Adipocyte (in vitro differentiated cells): ENCODE results near the gene CIT.

Experiments used
- DNase-seq: peaks from one replicate; pipeline ENCODE4 v3.0.0-alpha.2; 2015; ENCODE audit warnings: low read depth
- H3K27me3 ChIP-seq: replicated peaks from 2 replicates; pipeline ENCODE4 v1.7.0; 2013; ENCODE audit warnings: mild to moderate bottlenecking, low read length, moderate library complexity; ENCODE audit not compliant: control insufficient read depth, insufficient read depth
- H3K36me3 ChIP-seq: 2 replicates; pipeline ENCODE4 v1.7.0; 2013; ENCODE audit warnings: low read length, mild to moderate bottlenecking, moderate library complexity; ENCODE audit not compliant: control insufficient read depth, insufficient read depth, severe bottlenecking
- H3K4me1 ChIP-seq: 2 replicates; pipeline ENCODE4 v1.7.0; 2013; ENCODE audit warnings: mild to moderate bottlenecking, low read length, moderate library complexity; ENCODE audit not compliant: control insufficient read depth, insufficient read depth
- H3K4me3 ChIP-seq: 2 replicates; pipeline ENCODE4 v1.7.0; 2013; ENCODE audit warnings: mild to moderate bottlenecking, low read length, moderate library complexity
- H3K9ac ChIP-seq: 2 replicates; pipeline ENCODE4 v1.7.0; 2013; ENCODE audit warnings: mild to moderate bottlenecking, low read length, moderate library complexity
- H3K9me3 ChIP-seq: 2 replicates; pipeline ENCODE4 v1.7.0; 2013; ENCODE audit warnings: mild to moderate bottlenecking, low read length, moderate library complexity; ENCODE audit not compliant: control insufficient read depth

The CIT gene

DNA sequence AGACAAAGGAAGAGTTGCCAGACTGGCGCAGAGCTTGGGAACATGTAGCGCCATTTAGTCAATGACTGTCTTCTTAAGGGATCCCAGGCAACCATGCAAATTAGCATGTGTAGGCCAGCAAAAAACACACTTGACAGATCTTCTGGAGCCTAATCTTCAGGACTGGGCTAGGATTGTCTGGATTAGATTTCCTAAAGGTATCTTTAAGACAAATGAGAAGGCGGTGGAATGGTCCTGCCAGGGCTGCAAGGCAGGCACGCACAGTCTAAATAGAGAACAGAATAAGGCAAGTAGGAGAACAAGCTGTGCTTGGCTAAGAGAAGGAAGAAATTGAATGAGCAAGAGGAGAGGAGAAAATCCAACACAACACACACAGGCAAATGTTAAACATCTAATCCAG lies 80.0 kb downstream of the CIT start:
- H3K9me3 ChIP-seq = no peaks in the 10 kb centered on the region
- no peak overlapping the region for H3K4me3 ChIP-seq
- H3K36me3 ChIP-seq = no peaks in the 10 kb centered on the region
- peaks cover under 1% of the 10 kb centered on the region for H3K4me1 ChIP-seq
- no peaks in the 10 kb centered on the region for H3K27me3 ChIP-seq
- H3K9ac ChIP-seq = no peak overlapping the region
- no peak for DNase-seq

DNA sequence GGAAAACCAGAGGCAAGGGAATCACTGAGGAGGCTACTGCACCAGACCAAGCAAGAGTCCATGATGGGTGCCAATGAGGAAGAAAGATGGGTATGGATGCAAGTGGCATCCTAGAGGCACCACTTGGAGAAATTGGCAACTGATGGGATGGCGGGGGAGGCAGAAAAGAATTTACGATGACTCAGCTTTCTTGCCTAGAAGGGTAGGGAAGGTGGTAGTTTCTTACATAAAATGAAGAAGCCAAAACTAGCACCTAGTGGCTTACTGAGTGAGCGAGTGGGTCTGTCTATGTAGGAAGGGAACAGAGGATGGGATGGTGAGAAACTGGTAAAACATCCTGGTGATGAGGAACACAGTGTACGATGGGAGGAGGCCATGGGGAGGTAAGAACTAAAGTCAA lies 80.8 kb downstream of the CIT start:
- Histone ChIP-seq H3K36me3 (no peaks in the 10 kb centered on the region), H3K4me1 (no peaks in the 10 kb centered on the region), H3K27me3 (no peaks in the 10 kb centered on the region), H3K9ac (no peak overlapping the region), H3K9me3 (no peaks in the 10 kb centered on the region), H3K4me3 (no peak overlapping the region)
- no peak for DNase-seq

- H3K9ac ChIP-seq = no peak overlapping the region
- no peaks in the 10 kb centered on the region for H3K9me3 ChIP-seq
- H3K4me1 ChIP-seq = no peaks in the 10 kb centered on the region
- H3K27me3 ChIP-seq = no peaks in the 10 kb centered on the region
- DNase-seq = no peak
- H3K36me3 ChIP-seq = no peaks in the 10 kb centered on the region
- no peak overlapping the region for H3K4me3 ChIP-seq
Observed at GRCh38 chr12:119791453-119791852, 85.7 kb downstream of the CIT start.

- no peaks in the 10 kb centered on the region for H3K9me3 ChIP-seq
- no peaks in the 10 kb centered on the region for H3K27me3 ChIP-seq
- H3K9ac ChIP-seq = no peak overlapping the region
- no peaks in the 10 kb centered on the region for H3K36me3 ChIP-seq
- H3K4me3 ChIP-seq = no peak overlapping the region
- DNase-seq = peak; percentile 8
- H3K4me1 ChIP-seq = no peaks in the 10 kb centered on the region
Observed at GRCh38 chr12:119788786-119789185, 88.3 kb downstream of the CIT start.

DNA sequence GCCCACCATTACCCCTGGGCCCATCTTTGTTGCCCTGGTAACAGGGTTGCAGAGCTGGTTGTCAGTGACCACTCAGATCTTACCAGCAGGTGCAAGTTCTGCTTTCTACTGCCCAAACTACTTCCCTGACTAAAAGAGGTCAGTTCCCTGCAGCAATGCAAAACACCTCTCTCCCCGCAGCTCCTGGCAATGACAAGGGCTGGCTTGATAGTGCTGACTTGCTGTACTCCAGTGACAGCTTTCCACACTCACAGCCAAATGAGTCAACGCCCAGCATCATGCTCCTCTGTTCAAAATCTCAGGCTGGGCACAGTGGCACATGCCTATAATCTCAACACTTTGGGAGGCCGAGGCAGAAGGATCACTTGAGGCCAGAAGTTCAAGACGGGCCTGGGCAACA lies 90.6 kb downstream of the CIT start:
- H3K9me3 ChIP-seq = no peaks in the 10 kb centered on the region
- no peak overlapping the region for H3K4me3 ChIP-seq
- no peaks in the 10 kb centered on the region for H3K36me3 ChIP-seq
- H3K9ac ChIP-seq = no peak overlapping the region
- no peak for DNase-seq
- H3K4me1 ChIP-seq = no peaks in the 10 kb centered on the region
- no peaks in the 10 kb centered on the region for H3K27me3 ChIP-seq

DNA sequence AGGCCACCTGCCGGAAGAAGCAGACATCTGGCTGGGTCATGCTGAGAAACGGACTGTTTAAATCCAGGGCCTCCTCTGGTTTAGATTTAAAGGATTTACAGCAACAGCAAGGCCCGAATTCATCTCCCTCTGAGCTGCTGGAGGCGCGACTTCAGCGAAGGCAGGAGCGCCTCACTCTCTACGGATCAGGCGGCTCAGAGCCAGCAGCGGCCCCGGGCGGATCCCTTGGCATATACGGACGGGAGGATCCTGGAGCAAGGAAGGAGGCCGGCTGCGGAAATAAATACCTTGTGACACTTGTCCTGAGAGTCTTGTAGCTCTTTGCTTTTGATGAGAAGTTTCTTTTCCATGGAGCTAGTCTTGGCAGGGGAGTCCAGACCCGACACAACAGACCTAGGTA lies 92.4 kb downstream of the CIT start:
- Histone ChIP-seq H3K36me3 (no peaks in the 10 kb centered on the region), H3K4me1 (no peaks in the 10 kb centered on the region)
- DNase-seq = no peak

GRCh38 chr12:119783787-119784186 lies 93.3 kb downstream of the CIT start:
- no peaks in the 10 kb centered on the region for H3K9me3 ChIP-seq
- DNase-seq = no peak
- no peaks in the 10 kb centered on the region for H3K36me3 ChIP-seq
- H3K4me3 ChIP-seq = no peak overlapping the region
- no peaks in the 10 kb centered on the region for H3K4me1 ChIP-seq
- no peak overlapping the region for H3K9ac ChIP-seq
- H3K27me3 ChIP-seq = no peaks in the 10 kb centered on the region

More for the DNA sequence above, 92.4 kb downstream of the CIT start:
- H3K27me3 ChIP-seq = no peaks in the 10 kb centered on the region
- H3K9ac ChIP-seq = no peak overlapping the region
- no peak overlapping the region for H3K4me3 ChIP-seq
- H3K9me3 ChIP-seq = no peaks in the 10 kb centered on the region

DNA sequence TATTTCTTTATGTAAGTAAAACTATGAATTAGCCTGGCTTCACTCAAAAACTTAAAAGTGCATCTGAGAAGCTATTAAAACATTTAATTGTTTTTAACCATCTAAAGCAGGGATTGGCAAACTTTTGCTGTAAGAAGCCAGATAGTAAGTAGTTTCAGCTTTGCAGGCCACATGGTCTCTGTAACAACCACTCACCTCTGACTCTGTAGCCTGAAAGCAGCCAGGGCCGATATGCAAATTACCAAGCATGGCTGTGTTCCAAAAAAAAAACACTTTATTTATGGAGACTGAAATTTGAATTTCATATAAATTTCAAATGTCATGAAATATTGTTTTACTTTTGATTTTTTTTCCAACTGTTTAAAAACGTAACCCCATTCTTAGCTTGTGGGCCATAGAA lies 95.3 kb downstream of the CIT start:
- Histone ChIP-seq H3K4me3 (no peak overlapping the region), H3K4me1 (no peaks in the 10 kb centered on the region), H3K36me3 (no peaks in the 10 kb centered on the region), H3K9ac (no peak overlapping the region), H3K9me3 (no peaks in the 10 kb centered on the region), H3K27me3 (no peaks in the 10 kb centered on the region)
- DNase-seq = no peak

- DNase-seq = peak; percentile 76
- H3K4me3 ChIP-seq = peak overlapping the region; percentile 67
Observed at GRCh38 chr12:119780786-119781434, 96.2 kb downstream of the CIT start.

GRCh38 chr12:119775246-119775895 lies 101.7 kb downstream of the CIT start:
- no peak for DNase-seq
- no peaks in the 10 kb centered on the region for H3K4me1 ChIP-seq
- no peaks in the 10 kb centered on the region for H3K9me3 ChIP-seq
- H3K4me3 ChIP-seq = no peak overlapping the region
- H3K27me3 ChIP-seq = no peaks in the 10 kb centered on the region
- no peaks in the 10 kb centered on the region for H3K36me3 ChIP-seq
- no peak overlapping the region for H3K9ac ChIP-seq

More at GRCh38 chr12:119780786-119781434, 96.2 kb downstream of the CIT start:
- no peaks in the 10 kb centered on the region for H3K36me3 ChIP-seq
- H3K4me1 ChIP-seq = no peaks in the 10 kb centered on the region
- no peak overlapping the region for H3K9ac ChIP-seq
- no peaks in the 10 kb centered on the region for H3K9me3 ChIP-seq
- no peaks in the 10 kb centered on the region for H3K27me3 ChIP-seq

- Histone ChIP-seq H3K9me3 (no peaks in the 10 kb centered on the region), H3K27me3 (no peaks in the 10 kb centered on the region), H3K36me3 (no peaks in the 10 kb centered on the region), H3K4me1 (no peaks in the 10 kb centered on the region), H3K9ac (no peak overlapping the region), H3K4me3 (no peak overlapping the region)
- peak; percentile 31 for DNase-seq
Observed at GRCh38 chr12:119772431-119772830, 104.7 kb downstream of the CIT start.

GRCh38 chr12:119770146-119770545 lies 107.0 kb downstream of the CIT start:
- Histone ChIP-seq H3K4me1 (no peaks in the 10 kb centered on the region), H3K27me3 (no peaks in the 10 kb centered on the region), H3K4me3 (no peak overlapping the region), H3K9me3 (no peaks in the 10 kb centered on the region), H3K9ac (no peak overlapping the region), H3K36me3 (no peaks in the 10 kb centered on the region)
- DNase-seq = no peak
